HG03469 (cell line): ENCODE measurements around the gene TAF15.

Source experiments
- ATAC-seq: cut with Tn5 transposase; IDR thresholded peaks from one replicate; pipeline ENCODE4 v1.9.1; 2021; ENCODE audit warnings: mild to moderate bottlenecking, moderate library complexity, moderate number of reproducible peaks; ENCODE audit not compliant: unreplicated experiment

The TAF15 gene

GRCh38 chr17:35786941-35787432 is 22.3 kb upstream of the TAF15 start:
- no peak for ATAC-seq

GRCh38 chr17:35788477-35789368 is 20.6 kb upstream of the TAF15 start:
- ATAC-seq: no peak

GRCh38 chr17:35790841-35791240 is 18.4 kb upstream of the TAF15 start:
- no peak for ATAC-seq

- ATAC-seq: no peak
Observed at GRCh38 chr17:35791681-35792350, 17.5 kb upstream of the TAF15 start.

GRCh38 chr17:35793257-35793656 is 16.0 kb upstream of the TAF15 start:
- no peak for ATAC-seq

- no peak for ATAC-seq
Observed at GRCh38 chr17:35795007-35795870, 14.0 kb upstream of the TAF15 start, which contains the start of gene MMP28. TSS of gene MMP28 (minus strand) at chr17:35795641. CDS start at chr17:35795377, 264 bp downstream.

GRCh38 chr17:35795871-35796265 is 13.4 kb upstream of the TAF15 start:
- no peak for ATAC-seq

GRCh38 chr17:35796942-35797341 is 12.3 kb upstream of the TAF15 start:
- no peak for ATAC-seq

GRCh38 chr17:35797370-35797769 is 11.9 kb upstream of the TAF15 start:
- ATAC-seq: no peak

- ATAC-seq: no peak
Observed at GRCh38 chr17:35797918-35798317, 11.4 kb upstream of the TAF15 start.

GRCh38 chr17:35799942-35800341 is 9.3 kb upstream of the TAF15 start:
- no peak for ATAC-seq

- no peak for ATAC-seq
Observed at GRCh38 chr17:35801583-35802224, 7.6 kb upstream of the TAF15 start.

GRCh38 chr17:35804658-35805192 is 4.6 kb upstream of the TAF15 start:
- no peak for ATAC-seq

- ATAC-seq: no peak
Observed at GRCh38 chr17:35807371-35808144, 1.7 kb upstream of the TAF15 start.

- ATAC-seq: no peak
Observed at GRCh38 chr17:35808240-35808961, 883 bp upstream of the TAF15 start.

- ATAC-seq: no peak
Observed at GRCh38 chr17:35809855-35810461, 674 bp downstream of the TAF15 start.

- ATAC-seq: no peak
Observed at GRCh38 chr17:35811759-35812158, 2.5 kb downstream of the TAF15 start.

- no peak for ATAC-seq
Observed at GRCh38 chr17:35812456-35812855, 3.2 kb downstream of the TAF15 start.
